Measurements from ENCODE around the gene ARHGAP10.
"Not testable (repeated sequence)": the region's sequence is repeated elsewhere in the genome, so short reads cannot be mapped to it uniquely, and the experiment has no call there.

Gene ARHGAP10

DNA sequence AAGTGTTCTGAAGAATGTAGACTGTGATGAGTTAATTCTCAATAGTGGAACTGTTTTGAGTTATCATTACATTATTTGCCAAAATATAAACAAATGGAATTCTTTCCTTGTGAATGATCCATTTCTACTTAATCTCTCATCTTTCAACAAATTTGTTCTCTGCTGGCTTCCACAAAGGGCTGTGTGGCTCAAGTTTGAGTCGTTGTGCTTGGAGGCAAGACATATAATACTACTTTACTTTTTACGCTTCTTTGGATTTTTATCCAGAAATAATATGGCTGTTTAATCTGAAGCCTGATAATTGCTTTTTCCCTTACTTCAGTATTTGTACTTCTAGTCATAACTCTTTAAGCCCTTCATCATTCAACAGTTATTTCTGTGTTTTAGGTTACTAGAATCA, 169.5 kb downstream of the ARHGAP10 start:
- no peak for DNase-seq (ENCODE audit: low read depth in 3 of 3)

DNA sequence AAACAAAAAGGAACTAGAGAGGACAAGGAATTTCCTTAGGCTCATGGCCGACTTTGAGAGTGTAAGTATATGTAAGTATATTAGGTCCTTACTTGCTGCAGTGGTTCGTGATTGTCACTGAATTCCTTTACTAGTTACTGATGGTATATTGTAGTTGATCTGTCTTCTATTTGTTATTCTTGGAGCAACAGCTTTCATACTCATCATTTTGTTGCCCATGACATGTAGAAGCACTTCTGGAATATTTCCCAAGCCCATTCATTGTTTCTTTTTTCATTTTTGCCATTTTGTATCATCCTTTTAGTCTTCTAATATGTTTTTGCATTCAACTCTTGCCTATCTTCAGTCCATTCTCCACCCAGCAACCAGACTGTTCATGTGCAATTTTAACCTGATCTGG, 170.0 kb downstream of the ARHGAP10 start:
- no peak for DNase-seq (ENCODE audit: low read depth in 3 of 3)

DNA sequence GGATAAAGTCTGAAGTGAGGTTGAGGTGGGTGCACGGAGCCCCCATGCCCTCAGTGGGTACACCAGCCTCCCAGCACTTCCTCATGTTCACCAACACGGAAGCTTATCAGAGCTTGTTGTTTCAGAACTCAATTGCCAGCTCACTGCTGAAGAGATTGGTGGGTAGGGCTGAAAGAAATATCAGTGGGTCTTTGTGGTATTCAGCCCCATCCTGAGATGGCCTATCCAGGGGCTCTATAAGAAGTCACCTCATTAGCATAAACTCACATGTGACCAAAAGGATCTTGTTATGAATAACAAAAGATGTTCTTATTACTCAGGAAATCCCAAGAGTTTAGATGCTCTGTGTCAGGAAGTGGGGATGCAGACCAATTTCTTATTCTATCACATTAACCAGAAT, 177.3 kb downstream of the ARHGAP10 start:
- no peak for DNase-seq (ENCODE audit: low read depth in 3 of 3)

DNA sequence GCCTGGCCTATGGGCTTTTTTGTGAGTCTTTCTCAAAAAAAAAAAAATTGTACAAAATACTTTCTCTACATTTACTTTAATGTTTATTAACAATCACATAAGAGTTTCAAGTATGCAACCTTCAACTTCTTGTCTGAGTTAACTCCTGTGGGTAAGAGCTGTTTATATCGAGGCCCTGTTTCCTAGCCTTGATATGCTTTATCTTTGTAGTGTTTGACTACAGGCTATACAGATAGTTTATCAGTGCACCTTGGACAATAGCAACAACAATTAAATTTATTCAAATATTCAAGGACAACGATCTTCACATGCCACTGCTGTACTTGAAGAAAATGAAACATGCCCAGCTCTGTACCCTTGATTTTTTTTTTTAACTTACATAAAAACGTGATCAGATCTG, 178.4 kb downstream of the ARHGAP10 start:
- DNase-seq (ENCODE audit: low read depth in 3 of 3) = no peak

DNA sequence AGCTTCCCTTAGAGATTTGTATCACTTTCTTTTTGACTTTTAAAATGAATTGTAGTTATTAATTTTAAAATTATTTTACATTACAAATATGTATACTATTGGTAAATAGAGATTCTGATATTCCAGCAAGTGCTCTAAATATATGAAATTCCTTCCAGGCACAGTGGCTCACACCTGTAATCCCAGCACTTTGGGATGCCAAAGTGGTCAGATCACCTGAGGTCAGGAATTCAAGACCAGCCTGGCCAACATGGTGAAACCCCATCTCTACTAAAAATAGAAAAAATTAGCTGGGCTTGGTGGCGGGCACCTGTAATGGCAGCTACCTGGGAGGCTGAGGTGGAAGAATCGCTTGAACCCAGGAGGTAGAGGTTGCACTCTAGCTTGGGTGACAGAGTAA, 180.2 kb downstream of the ARHGAP10 start:
- DNase-seq (ENCODE audit: low read depth in 3 of 3) = not testable (repeated sequence)

DNA sequence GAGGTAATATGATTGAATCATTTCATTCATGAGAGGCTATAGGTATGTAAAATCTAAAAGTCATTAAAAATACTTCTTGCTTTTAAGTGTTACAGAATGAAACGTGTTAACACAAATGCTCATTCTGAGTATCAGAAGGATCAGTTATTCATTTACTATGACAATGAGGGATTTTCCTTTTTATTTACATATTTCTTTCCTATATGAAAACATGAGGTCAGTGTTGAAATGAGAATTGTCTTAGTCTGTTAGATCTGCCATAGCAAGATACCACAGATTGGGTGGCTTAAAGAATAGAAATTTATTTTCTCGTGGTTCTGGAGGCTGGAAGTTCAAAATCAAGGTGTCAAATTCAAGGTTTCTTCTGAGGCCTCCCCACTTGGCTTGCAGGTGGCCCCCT, 181.2 kb downstream of the ARHGAP10 start:
- no peak for DNase-seq (ENCODE audit: low read depth in 3 of 3)

DNA sequence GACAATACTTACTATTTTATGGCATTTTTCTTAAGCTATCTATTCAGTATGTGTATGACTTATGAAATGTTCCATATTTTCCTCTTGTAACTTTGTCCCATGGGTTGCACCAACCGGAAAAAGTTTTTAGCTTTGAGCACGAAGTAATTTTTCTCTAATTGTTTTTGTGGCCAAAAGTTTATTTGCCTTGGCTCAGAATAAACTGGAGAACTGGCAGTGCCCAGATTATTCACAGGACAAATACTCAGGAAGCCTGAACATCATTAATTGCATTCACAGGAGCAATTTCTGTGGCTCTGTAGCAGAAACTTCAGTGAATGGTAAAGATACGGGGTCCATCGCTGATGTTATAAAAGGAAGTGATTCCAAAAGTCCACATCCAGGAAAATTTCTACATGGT, 184.5 kb downstream of the ARHGAP10 start:
- no peak for DNase-seq (ENCODE audit: low read depth in 3 of 3)

DNA sequence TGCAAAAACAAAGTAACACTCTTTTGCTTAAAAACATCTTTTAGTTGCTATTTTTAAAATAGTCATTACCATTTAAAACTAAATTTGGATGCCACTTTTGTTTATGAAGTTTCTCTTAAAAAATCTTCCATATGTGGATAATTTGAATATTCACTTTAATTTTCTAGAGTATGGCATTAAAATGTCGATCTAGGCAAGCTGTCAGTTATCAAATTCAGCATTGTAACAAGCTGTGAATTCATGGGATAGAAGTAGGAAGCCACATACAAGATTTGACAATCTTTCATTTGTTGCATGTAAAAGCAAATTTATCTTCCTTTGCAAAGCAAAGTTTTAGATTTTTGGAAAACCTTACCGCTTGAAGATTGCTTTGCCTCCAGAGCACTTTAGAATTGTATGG, 191.5 kb downstream of the ARHGAP10 start:
- DNase-seq (ENCODE audit: low read depth in 3 of 3) = no peak

DNA sequence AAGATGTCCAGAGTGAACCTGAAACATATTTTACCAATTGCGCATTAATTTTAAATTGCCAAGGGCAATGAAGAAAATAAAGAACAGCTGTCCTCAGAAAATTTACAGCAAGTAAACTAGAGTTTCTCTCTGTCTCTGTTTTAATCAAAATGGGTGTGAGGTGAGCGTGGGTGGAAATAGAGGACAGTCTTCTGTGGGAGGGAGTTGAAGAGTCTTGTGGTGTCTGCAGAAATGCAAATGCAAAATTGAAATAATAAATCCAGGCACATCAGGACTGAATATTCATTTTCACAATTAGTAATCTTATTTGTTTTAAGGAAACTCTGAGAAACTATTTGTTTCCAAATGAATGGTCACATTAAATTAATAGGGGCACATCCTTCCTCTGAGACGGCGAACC, 192.0 kb downstream of the ARHGAP10 start:
- DNase-seq (ENCODE audit: low read depth in 3 of 3) = no peak

DNA sequence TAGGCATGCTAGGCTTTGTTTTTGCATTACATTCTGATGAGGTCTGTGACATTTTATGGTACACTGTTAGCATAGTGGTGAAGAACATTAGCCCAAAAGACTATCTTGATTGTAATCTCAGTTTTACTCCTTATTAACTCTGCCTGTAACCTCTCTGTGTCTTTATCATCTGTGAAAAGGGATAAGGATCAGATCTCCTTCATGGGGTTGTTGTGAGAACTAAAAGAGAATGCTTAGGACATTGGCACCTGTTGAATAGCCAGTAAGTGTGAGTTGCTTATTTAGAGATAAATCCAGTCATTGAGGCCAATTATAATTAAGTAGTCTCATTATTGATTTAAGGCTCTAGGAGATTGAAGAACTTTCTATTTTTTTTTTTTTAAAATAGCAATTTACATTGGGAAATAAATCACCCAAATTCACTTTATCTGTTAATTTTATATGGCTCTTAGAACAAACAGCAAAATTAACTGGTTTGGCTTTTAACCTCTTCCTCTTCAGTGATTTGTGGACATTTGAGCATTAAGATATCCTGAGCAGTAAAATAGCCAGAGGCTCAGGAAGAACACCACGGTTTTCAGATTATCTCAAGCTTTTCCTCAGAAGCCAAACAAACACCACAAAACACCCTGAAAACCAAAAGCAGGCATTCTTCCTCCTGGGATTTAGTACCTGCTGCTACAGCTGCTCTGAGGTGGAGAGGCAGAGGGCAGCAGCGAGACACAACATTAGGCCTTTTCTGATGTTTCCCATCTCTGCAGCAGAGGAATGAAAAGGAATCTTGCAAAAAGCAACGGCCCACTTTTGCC, 192.9 kb downstream of the ARHGAP10 start:
- no peak for DNase-seq (ENCODE audit: low read depth in 3 of 3)

DNA sequence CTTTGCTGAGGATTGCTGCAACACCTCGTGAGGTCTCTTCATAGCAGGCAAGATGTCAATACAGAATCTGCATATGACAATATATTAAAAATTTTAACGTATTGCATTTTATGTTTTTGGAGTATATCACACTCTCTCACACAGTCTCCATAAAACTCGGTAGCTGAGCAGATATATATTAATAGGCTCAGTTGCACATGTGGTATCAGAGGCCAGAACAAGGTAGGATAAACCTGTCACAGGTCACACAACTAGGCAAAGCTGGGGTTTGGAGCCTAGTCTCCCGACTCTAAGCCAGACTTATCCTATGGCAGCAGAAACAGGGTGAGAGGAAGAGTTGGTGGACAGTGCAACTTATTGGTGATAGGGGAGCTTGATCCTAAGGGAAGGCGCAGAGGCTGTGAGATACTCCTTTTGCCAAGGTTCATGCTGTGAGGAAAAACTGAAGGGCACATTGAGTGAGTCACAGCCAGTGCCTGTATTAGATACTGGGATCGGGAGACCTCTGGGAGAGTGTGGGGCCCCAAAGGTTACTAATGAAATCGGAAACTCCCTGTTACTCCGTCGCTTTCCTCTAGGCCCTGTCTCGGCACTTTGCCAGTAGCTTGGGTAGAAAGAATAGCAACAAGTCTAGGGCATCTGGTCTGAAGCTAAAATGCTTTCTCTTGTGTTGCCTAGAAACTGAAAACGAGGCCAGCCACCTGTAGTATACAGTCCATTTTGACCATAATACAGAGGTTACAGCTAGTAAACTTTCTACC, 195.7 kb downstream of the ARHGAP10 start:
- DNase-seq (ENCODE audit: low read depth in 3 of 3) = no peak

DNA sequence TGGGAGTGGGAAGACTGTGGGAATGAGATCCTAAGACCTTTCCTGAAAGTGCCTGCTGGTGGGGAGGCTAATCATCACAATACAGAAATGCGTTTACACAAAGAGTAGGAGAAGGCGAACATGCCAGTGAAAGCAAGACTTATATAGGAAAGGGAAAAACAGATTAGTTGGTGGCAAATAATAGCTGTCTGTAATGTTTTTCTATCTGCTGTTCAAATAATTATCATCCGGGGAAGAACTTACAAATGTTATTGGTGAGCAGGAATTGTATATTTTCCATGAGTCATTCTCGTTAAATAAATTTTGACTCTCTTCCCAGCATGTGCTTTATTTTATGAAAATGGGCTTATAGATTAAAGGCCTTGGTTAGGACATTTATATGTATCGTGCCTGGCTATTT, 196.5 kb downstream of the ARHGAP10 start:
- DNase-seq (ENCODE audit: low read depth in 3 of 3) = no peak

DNA sequence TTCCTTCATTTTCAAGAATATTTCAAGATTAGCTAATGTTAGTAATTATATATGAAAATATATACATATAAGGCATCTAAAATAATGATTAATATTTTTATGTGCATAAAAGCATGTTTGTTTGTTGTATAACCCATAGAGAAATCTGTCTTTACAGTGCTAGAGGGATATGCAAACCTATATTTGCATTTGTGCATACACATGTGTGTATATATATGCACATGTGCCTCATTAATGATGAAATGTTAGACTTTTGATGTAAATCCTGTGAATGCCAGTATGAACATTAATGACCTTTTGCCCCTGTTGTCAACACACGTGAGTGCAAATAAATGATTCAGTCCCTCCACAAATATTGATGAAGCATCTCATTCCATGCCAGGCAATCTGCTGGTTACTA, 197.9 kb downstream of the ARHGAP10 start:
- no peak for DNase-seq (ENCODE audit: low read depth in 3 of 3)

DNA sequence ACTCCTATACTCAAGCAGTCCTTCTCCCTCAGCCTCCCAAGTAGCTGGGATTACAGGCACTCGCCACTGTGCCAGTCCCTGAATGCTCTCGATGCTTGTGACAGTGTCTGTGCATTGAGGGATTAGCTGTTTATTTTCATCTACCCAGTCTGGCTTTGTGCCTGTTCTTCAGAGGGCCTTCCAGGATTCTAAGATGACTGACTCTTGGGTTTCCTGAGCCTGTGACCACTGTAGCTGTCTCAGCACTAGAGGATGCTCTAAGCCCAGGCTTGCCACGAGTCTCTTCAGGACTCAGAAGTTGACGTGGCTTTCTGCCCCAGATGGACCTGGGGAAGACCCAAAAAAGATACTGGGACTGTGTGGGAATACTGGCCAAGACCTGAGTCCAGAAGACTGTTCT, 201.4 kb downstream of the ARHGAP10 start:
- no peak for DNase-seq (ENCODE audit: low read depth in 3 of 3)

DNA sequence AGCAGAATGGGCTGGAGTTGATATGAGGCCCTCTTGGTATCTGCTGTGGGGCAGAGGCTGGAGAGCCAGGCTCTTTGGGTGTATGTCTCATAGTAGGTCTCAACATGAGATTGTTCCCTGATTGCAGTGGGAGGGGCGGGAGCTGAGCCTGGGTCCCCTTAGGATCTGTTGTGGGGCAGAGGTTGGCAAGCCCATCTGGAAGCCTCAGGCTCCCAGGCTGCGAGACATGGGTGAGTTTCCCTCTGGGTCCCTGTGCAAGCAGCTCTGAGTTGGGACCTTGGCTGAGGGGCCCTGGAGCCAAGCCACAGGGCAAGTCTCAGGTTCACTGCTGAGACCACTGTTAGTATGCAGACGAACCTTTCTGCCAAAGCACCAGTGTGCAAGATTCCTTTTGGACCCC, 201.9 kb downstream of the ARHGAP10 start:
- no peak for DNase-seq (ENCODE audit: low read depth in 3 of 3)

DNA sequence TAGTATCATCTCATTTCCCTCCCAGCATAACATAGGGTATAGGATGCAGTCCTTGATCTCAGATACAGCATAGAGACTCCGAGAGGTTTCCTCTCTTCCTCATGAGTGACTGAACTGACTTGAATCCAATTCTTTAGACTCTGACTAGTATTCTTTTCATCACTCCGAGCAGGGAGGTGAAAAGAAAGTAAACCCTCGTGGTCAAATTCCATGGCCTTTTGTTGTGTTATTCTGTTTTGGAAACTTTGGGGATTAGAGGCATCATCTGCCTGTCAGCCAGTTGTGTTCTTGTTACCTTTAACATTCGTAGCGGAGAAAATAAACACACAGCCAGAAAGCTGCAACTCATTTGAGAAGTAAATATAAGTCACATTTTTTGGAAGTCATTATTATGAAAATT, 206.6 kb downstream of the ARHGAP10 start:
- DNase-seq (ENCODE audit: low read depth in 3 of 3) = no peak

DNA sequence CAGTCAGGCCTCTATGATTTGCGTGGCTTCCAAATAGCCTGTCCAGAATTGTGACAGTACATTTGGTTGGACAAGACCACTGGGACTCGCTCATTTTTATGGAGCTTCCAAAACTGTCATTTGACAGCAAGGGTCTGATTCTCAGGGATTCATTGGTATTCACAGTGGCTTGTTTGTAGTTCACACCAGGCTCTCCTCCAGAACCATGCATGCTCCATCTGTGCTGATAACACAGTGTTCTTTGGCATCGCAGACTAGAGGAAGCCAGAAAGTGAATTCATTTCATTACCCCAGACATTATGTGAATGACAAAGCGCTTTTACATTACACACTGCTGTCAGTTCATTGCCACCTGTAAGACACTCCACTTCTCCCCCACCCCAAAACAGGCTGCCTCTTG, 208.3 kb downstream of the ARHGAP10 start:
- no peak for DNase-seq (ENCODE audit: low read depth in 3 of 3)

DNA sequence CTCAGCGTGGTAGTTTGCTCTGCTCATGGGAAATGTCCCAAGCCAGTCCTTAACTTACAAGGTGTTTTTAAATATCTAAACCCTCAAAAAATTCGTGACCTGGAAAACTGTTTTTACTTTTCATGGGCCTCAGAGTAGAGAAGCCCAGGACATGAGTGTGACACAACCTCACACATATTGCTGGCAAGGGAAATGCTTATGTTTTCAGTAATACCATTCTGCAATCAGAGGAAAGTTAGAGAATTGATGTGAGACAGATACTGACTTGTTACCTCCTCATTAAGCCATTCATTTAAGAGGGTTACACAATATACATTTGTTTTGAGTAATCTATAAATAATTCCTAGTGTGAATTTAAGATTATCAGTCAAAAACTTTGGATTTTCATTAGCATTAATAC, 209.5 kb downstream of the ARHGAP10 start:
- no peak for DNase-seq (ENCODE audit: low read depth in 3 of 3)

DNA sequence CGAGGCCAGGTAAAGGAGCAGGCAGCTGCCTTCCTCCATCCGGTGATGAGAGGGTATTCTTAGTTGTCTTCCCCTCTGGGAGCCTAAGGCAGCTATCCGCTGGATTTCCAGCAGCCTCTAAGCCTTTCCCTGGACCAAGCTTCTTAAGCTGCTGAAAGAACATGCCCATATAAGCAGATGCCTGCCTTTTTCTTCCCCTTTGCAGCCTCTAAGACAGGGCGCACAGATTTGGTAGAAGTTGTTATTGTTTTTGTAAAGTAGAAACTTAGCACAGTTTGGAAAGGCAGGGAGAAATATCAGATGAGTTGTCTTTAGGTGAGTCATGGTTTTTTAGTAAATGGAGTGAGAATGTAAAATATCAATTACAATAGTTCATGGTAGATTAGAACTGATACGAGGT, 210.8 kb downstream of the ARHGAP10 start:
- DNase-seq (ENCODE audit: low read depth in 3 of 3) = no peak

DNA sequence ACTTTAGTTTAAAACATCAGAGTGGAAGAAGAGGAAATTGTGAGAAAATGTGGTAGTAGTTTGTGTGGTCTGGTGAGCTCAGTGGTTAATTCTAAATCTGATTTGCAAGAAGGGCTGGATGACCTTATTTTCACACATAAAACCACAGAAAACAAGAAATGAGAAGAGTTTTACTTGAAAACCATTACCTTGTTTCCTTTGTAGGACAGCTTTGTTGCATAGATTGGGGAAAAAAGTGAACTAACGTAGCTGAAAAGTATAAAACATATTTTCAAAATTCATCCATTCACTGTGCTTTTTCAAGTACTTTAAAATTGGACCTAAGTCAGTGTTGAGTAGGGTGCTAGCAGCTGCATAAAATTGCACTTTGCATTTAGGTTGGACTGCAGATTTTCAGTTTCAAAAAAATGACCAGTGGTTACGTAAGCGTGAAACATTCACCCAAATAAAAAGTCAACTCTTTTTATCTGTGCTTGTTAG, 211.3 kb downstream of the ARHGAP10 start:
- no peak for DNase-seq (ENCODE audit: low read depth in 3 of 3)

DNA sequence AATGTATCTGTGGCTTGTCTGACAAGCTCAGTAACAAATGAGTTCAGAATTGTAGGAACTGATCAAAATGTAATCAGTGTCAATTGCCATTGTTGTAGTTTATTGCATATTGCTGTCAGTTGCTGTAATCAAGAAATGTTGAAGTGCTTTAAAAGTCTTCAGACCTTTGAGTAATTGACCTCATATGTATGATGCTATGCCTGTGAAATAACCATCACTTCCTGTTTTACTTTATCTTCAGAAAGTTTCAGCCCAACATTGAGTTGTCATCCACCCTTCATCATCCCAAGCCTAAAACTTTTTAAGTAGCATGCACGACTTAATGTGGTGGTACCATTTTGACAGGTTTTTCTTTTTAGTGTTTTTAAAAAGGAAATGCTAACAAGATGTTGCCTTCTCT, 212.4 kb downstream of the ARHGAP10 start:
- DNase-seq (ENCODE audit: low read depth in 3 of 3) = no peak

DNA sequence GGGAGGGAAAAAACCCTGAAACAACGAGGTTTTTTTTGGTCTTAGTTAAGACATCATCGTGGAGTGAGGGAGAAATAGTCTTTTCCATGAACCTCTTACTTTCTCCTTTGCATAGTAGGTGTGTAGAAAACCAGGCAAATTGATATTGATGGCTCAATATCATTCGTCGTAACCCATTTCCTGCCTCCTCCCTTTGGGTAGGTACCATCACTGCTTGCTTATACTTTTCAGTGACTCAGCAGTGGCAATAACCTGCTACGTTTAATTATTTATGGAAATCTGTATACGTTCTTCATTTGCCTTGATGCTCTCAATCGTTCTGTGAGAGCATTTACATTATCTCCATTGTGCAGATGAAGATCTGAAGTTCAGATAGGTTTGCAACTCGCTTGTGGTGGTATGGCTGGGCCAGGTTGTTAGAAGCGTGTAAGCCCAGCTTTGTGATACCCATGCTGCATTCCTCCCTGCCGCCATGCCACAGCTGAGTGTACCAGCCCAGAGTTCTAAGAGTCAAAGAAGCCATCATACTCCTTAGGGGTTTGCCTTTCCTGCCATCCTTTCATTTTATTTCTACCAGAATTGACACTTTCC, 212.9 kb downstream of the ARHGAP10 start:
- DNase-seq (ENCODE audit: low read depth in 3 of 3) = no peak

DNA sequence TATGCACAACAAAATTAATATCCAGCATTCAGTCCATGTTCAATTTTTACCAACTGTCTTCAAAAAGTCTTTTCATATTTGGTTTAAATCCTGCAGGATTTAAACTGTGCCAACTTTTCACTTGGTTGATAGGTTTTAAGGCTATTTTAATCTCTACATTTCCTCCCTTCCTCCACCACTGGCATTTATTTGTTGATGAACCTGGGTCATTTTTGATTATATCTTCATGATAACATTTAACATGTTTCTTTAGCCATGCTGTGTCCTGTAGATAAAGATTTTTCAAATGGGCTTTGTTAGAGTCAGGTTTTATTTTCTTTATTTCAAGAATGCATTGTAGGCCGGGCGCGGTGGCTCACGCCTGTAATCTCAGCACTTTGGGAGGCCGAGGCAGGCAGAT, 216.4 kb downstream of the ARHGAP10 start:
- no peak for DNase-seq (ENCODE audit: low read depth in 3 of 3)
